Neuronal stem cell (in vitro differentiated cells): Measurements from ENCODE around the gene BORCS5.

Source experiments
- DNase-seq: peaks from one replicate; pipeline ENCODE4 v3.0.0-alpha.2; 2013; ENCODE audit warnings: low spot score
- H2AFZ ChIP-seq: one replicate; pipeline ENCODE4 v1.6.1; 2013; ENCODE audit warnings: mild to moderate bottlenecking, low read length, inconsistent platforms
- H2AK5ac ChIP-seq: 2 replicates; pipeline ENCODE4 v1.6.1; 2013; ENCODE audit warnings: low read depth, mild to moderate bottlenecking, inconsistent platforms, low read length, moderate library complexity, mixed read lengths
- H2BK120ac ChIP-seq: 2 replicates; pipeline ENCODE4 v1.6.1; 2013; ENCODE audit warnings: low read depth, mild to moderate bottlenecking, inconsistent platforms, low read length, moderate library complexity, mixed read lengths
- H2BK12ac ChIP-seq: one replicate; pipeline ENCODE4 v1.6.1; 2013; ENCODE audit warnings: low read length, inconsistent platforms
- H2BK15ac ChIP-seq: 2 replicates; pipeline ENCODE4 v1.6.1; 2013; ENCODE audit warnings: mild to moderate bottlenecking, low read length, inconsistent platforms, mixed read lengths
- H2BK5ac ChIP-seq: one replicate; pipeline ENCODE4 v1.6.1; 2013; ENCODE audit warnings: inconsistent platforms, mild to moderate bottlenecking, low read length, moderate library complexity
- H3K14ac ChIP-seq: one replicate; pipeline ENCODE4 v1.6.1; 2013; ENCODE audit warnings: low read length, inconsistent platforms
- H3K18ac ChIP-seq: 2 replicates; pipeline ENCODE4 v1.6.1; 2013; ENCODE audit warnings: low read length, inconsistent platforms
- H3K23ac ChIP-seq: 2 replicates; pipeline ENCODE4 v1.6.1; 2013; ENCODE audit warnings: low read depth, mild to moderate bottlenecking, mixed read lengths, low read length, inconsistent platforms; ENCODE audit not compliant: poor library complexity
- H3K27ac ChIP-seq: replicated peaks from 3 replicates; pipeline ENCODE4 v1.5.1; 2013; ENCODE audit warnings: low read length, inconsistent platforms
- H3K27me3 ChIP-seq, 3 experiments: 2 replicates each; pipeline ENCODE4 v1.6.1; 2013; ENCODE audit warnings: low read length in 3 of 3, mild to moderate bottlenecking in 2 of 3, inconsistent platforms in 1 of 3, low read depth in 1 of 3, mixed read lengths in 1 of 3, moderate library complexity in 1 of 3; ENCODE audit not compliant: control insufficient read depth in 3 of 3, insufficient read depth in 3 of 3
- H3K36me3 ChIP-seq, 2 donors: replicated peaks in 1 of 2; 2 replicates each; pipeline ENCODE4 v1.6.1; 2013; ENCODE audit warnings: low read length in 2 of 2; ENCODE audit not compliant: control insufficient read depth in 2 of 2, insufficient read depth in 2 of 2
- H3K4ac ChIP-seq: 2 replicates; pipeline ENCODE4 v1.6.1; 2013; ENCODE audit warnings: inconsistent platforms, mild to moderate bottlenecking, low read length, moderate library complexity
- H3K4me1 ChIP-seq, 2 donors: 1 replicate in 1 of 2; 2 replicates in 1 of 2; pipeline ENCODE4 v1.6.1; 2013; ENCODE audit warnings: low read length in 2 of 2, low read depth in 1 of 2; ENCODE audit not compliant: control insufficient read depth in 2 of 2, insufficient read depth in 1 of 2
- H3K4me2 ChIP-seq: one replicate; pipeline ENCODE4 v1.6.1; 2013; ENCODE audit warnings: mild to moderate bottlenecking, low read length, inconsistent platforms; ENCODE audit not compliant: insufficient read depth, poor library complexity, severe bottlenecking
- H3K4me3 ChIP-seq, 2 donors: 2 replicates each; pipeline ENCODE4 v1.5.1; 2013; ENCODE audit warnings: low read length in 2 of 2, mild to moderate bottlenecking in 2 of 2, inconsistent platforms in 1 of 2, moderate library complexity in 1 of 2
- H3K79me1 ChIP-seq: one replicate; pipeline ENCODE4 v1.6.1; 2013; ENCODE audit warnings: low read depth, mild to moderate bottlenecking, inconsistent platforms, low read length, moderate library complexity
- H3K9ac ChIP-seq: one replicate; pipeline ENCODE4 v1.6.1; 2013; ENCODE audit warnings: mild to moderate bottlenecking, low read depth, low read length, inconsistent platforms; ENCODE audit not compliant: poor library complexity
- H3K9me3 ChIP-seq, 2 donors: replicated peaks in 1 of 2; 2 replicates each; pipeline versions ENCODE3 to v1.6.1; 2013; ENCODE audit warnings: low read length in 2 of 2, mild to moderate bottlenecking in 2 of 2, inconsistent platforms in 1 of 2, low read depth in 1 of 2, mixed read lengths in 1 of 2, moderate library complexity in 1 of 2; ENCODE audit not compliant: control insufficient read depth in 2 of 2, insufficient read depth in 1 of 2
- H4K8ac ChIP-seq: one replicate; pipeline ENCODE4 v1.6.1; 2013; ENCODE audit warnings: low read depth, mild to moderate bottlenecking, inconsistent platforms, low read length, moderate library complexity
- H4K91ac ChIP-seq: one replicate; pipeline ENCODE4 v1.6.1; 2013; ENCODE audit warnings: low read length, low read depth, mild to moderate bottlenecking, inconsistent platforms; ENCODE audit not compliant: poor library complexity
- WGBS, 2 donors: extraction: QIAGEN DNeasy Blood & Tissue Kit; methylation state at CpG; one replicate each; pipeline ENCODE4 v1.1.7; 2013; ENCODE audit warnings: missing lambda C conversion rate in 2 of 2, mixed read lengths in 1 of 2; ENCODE audit not compliant: insufficient read length in 2 of 2, insufficient replicate concordance in 1 of 2; ENCODE audit errors: extremely low coverage in 2 of 2; 5-methylcytosine and 5-hydroxymethylcytosine counted together

Gene BORCS5

DNA sequence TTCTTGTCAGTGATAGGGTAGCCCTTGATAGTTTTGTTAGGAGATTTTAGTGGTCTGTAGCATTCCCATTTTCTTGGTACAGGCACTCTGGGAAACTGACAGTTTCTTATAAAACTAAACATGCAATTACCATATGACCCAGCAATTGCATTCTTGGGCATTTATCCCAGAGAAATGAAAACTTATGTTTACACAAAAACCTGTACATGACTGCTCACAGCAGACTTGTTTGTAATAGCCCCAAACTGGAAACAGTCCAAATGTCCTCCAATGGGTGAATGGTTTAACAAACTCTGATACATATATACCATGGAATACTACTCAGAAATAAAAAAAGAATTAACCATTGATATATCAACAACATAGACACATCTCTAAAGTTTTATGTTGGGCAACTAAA lies 75.5 kb downstream of the BORCS5 start:
- no peak for DNase-seq
- H3K9ac ChIP-seq, result no peak overlapping the region
- H4K8ac ChIP-seq, result no peak overlapping the region
- H3K9me3 ChIP-seq, result no peaks in the 10 kb centered on the region
- no peak overlapping the region for H3K27ac ChIP-seq
- H3K4me2 ChIP-seq, result no peak overlapping the region
- H4K91ac ChIP-seq, result no peak overlapping the region
- H2BK5ac ChIP-seq, result no peak overlapping the region
- H2AFZ ChIP-seq, result no peak overlapping the region
- H2BK15ac ChIP-seq, result no peak overlapping the region
- H2BK120ac ChIP-seq, result no peak overlapping the region
- H3K79me1 ChIP-seq, result no peaks in the 10 kb centered on the region
- H3K14ac ChIP-seq, result no peak overlapping the region
- H3K4me1 ChIP-seq, result no peaks in the 10 kb centered on the region
- H3K36me3 ChIP-seq, result no peaks in the 10 kb centered on the region
- no peak overlapping the region for H3K4me3 ChIP-seq
- H3K18ac ChIP-seq, result no peak overlapping the region
- no peak overlapping the region for H2AK5ac ChIP-seq
- no peak overlapping the region for H3K23ac ChIP-seq
- H3K27me3 ChIP-seq, result no peaks in the 10 kb centered on the region
- H2BK12ac ChIP-seq, result no peak overlapping the region
- no peak overlapping the region for H3K4ac ChIP-seq

DNA sequence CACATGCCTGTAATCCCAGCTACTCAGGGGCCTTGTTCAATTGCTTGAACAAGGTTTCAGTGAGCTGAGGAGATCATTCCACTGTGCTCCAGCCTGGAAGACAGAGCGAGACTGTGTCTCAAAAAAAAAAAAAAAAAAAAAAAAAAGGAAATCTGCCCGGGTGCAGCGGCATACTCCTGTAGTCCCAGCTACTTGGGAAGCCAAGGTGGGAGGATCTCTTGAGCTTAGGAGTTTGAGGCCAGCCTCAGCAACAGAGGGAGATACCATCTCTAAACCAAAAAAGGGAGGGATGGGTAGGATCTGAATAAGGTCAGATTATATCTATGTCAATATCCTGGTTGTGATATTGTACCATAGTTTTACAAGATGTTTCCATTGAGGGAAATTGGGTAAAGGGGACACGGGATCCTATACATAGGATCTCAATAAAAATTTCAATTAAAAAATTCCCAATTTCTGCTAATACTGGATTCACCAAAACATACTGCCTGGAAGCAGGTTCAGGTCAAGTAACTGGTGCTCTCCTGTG lies 76.4 kb downstream of the BORCS5 start:
- Histone ChIP-seq H2BK12ac (no peak overlapping the region), H3K18ac (no peak overlapping the region), H3K27me3 (no peaks in the 10 kb centered on the region), H3K9me3 (no peaks in the 10 kb centered on the region), H3K4me2 (no peak overlapping the region), H3K4ac (no peak overlapping the region), H2AK5ac (no peak overlapping the region), H2BK120ac (no peak overlapping the region), H3K27ac (no peak overlapping the region), H4K91ac (no peak overlapping the region), H3K4me1 (no peaks in the 10 kb centered on the region), H3K4me3 (no peak overlapping the region), H4K8ac (no peak overlapping the region), H3K36me3 (no peaks in the 10 kb centered on the region), H3K79me1 (no peaks in the 10 kb centered on the region), H2BK15ac (no peak overlapping the region), H2AFZ (no peak overlapping the region), H3K14ac (no peak overlapping the region), H2BK5ac (no peak overlapping the region), H3K23ac (no peak overlapping the region), H3K9ac (no peak overlapping the region)
- WGBS, 2 donors, result no CpG with 5 or more reads among the region's 4 CpGs
- DNase-seq, result no peak

DNA sequence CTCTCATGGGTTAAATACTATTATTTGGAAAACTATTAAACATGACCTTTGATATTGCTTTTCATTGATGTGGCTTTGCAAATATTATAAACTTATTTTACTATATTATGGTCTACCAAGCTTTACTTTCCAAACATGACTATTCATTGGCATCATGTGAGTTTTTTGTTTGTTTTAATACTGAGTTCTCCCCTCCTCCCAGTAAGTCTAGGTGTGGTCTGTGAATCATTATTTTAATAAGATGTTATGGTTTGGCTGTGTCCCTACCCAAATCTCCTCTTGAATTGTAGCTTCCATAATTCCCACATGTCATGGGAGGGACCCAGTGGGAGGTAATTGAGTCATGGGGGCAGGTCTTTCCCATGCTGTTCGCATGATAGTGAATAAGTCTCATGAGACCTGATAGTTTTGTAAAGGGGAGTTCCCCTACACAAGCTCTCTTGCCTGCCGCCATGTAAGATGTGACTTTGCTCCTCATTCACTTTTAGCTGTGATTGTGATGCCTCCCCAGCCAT lies 80.0 kb downstream of the BORCS5 start:
- Histone ChIP-seq H3K79me1 (no peaks in the 10 kb centered on the region), H3K4me1 (no peaks in the 10 kb centered on the region), H3K9ac (no peak overlapping the region), H3K4me2 (no peak overlapping the region), H3K23ac (no peak overlapping the region), H3K4ac (no peak overlapping the region), H3K14ac (no peak overlapping the region), H3K4me3 (no peak overlapping the region), H4K8ac (no peak overlapping the region), H2BK5ac (no peak overlapping the region), H3K9me3 (no peaks in the 10 kb centered on the region), H2AFZ (no peak overlapping the region), H2BK12ac (no peak overlapping the region), H3K27ac (no peak overlapping the region), H3K27me3 (no peaks in the 10 kb centered on the region), H2AK5ac (no peak overlapping the region), H2BK120ac (no peak overlapping the region), H3K36me3 (no peaks in the 10 kb centered on the region), H3K18ac (no peak overlapping the region), H2BK15ac (no peak overlapping the region), H4K91ac (no peak overlapping the region)
- no CpG with 5 or more reads among the region's 2 CpGs for WGBS, 2 donors
- DNase-seq, result no peak

DNA sequence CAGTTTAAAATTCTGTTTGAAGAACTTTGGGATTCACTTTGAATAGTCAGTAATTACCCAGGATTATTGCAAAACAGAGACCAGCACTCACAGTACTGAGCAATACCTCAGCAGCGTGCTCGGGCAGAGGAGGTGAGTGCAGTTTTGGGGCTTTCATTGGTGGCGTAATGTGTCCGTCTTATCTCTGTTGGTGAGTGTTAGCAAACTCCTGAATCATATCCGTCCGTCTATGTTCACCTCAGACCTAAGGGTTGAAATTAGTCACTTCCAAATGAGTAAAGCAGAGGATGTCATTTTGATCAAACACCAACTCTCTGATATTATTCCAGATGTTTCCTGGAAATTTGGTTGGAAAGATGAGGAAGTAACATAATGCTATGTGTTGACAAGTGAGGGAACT lies 82.8 kb downstream of the BORCS5 start:
- no peaks in the 10 kb centered on the region for H3K4me1 ChIP-seq
- H3K4me2 ChIP-seq, result no peak overlapping the region
- H2AFZ ChIP-seq, result no peak overlapping the region
- H3K27me3 ChIP-seq, result no peaks in the 10 kb centered on the region
- no peak overlapping the region for H4K91ac ChIP-seq
- no peak overlapping the region for H3K4ac ChIP-seq
- no peak overlapping the region for H2BK12ac ChIP-seq
- H2BK120ac ChIP-seq, result no peak overlapping the region
- no peaks in the 10 kb centered on the region for H3K9me3 ChIP-seq
- H3K18ac ChIP-seq, result no peak overlapping the region
- WGBS, 2 donors, result no CpG with 5 or more reads among the region's 6 CpGs
- no peak overlapping the region for H2BK15ac ChIP-seq
- H3K27ac ChIP-seq, result no peak overlapping the region
- H3K36me3 ChIP-seq, result no peaks in the 10 kb centered on the region
- H3K23ac ChIP-seq, result no peak overlapping the region
- no peaks in the 10 kb centered on the region for H3K79me1 ChIP-seq
- H3K9ac ChIP-seq, result no peak overlapping the region
- no peak overlapping the region for H3K4me3 ChIP-seq
- no peak overlapping the region for H4K8ac ChIP-seq
- no peak overlapping the region for H2BK5ac ChIP-seq
- DNase-seq, result no peak
- H3K14ac ChIP-seq, result no peak overlapping the region
- H2AK5ac ChIP-seq, result no peak overlapping the region
